K562 (cell line): ENCODE data around the gene CDKN2C. TPM values are rescaled to one million over a fixed set of nuclear protein-coding genes. Genes with fewer than 3 reads are reported as not detected.

ENCODE experiments used
- BHLHE40 ChIP-seq: IDR thresholded peaks from 2 replicates; pipeline ENCODE4 v1.6.1; 2011; ENCODE audit warnings: low read length, improper control_type of control experiment
- DEAF1 ChIP-seq: fragments of 450-650 bp; formaldehyde crosslinking; IDR thresholded peaks from 2 replicates; pipeline ENCODE4 v1.4.0; 2020; ENCODE audit warnings: mild to moderate bottlenecking, moderate library complexity
- FOXA1 ChIP-seq: fragments of 450-650 bp; IDR thresholded peaks from 2 replicates; pipeline ENCODE4 v1.6.1; 2016; ENCODE audit warnings: mild to moderate bottlenecking, borderline replicate concordance
- FOXO4 ChIP-seq: fragments of 450-650 bp; formaldehyde crosslinking; IDR thresholded peaks from 2 replicates; pipeline ENCODE4 v1.4.0; 2020; ENCODE audit warnings: mild to moderate bottlenecking, moderate library complexity
- GABPB1 ChIP-seq: sonication (generic); formaldehyde crosslinking; IDR thresholded peaks from 2 replicates; pipeline ENCODE4 v1.8.0; 2022; ENCODE audit warnings: mild to moderate bottlenecking, missing genetic modification reagents
- HNRNPL ChIP-seq: fragments of 200-400 bp; formaldehyde crosslinking; IDR thresholded peaks from 2 replicates; pipeline ENCODE4 v1.6.1; 2017; ENCODE audit warnings: low read depth, mild to moderate bottlenecking, low read length
- ILK ChIP-seq: fragments of 450-650 bp; IDR thresholded peaks from 2 replicates; pipeline ENCODE4 v1.6.1; 2016; ENCODE audit warnings: missing genetic modification characterization, low read depth, mild to moderate bottlenecking, missing compliant biosample characterization, moderate library complexity, borderline replicate concordance
- KDM5B ChIP-seq: fragments of 200-600 bp; sonication (generic); IDR thresholded peaks from 2 replicates; pipeline ENCODE4 v1.6.1; 2012; ENCODE audit warnings: low read depth, mild to moderate bottlenecking, moderate library complexity, low read length, control low read depth, inconsistent platforms; ENCODE audit not compliant: insufficient replicate concordance
- MCM2 ChIP-seq: fragments of 450-650 bp; IDR thresholded peaks from 2 replicates; pipeline ENCODE4 v1.6.1; 2017; ENCODE audit warnings: low read depth, mild to moderate bottlenecking
- MCM3 ChIP-seq: fragments of 450-650 bp; IDR thresholded peaks from 2 replicates; pipeline ENCODE4 v1.6.1; 2016
- MTA1 ChIP-seq: fragments of 450-650 bp; IDR thresholded peaks from 2 replicates; pipeline ENCODE4 v1.6.1; 2017; ENCODE audit warnings: borderline replicate concordance
- MXD1 ChIP-seq: fragments of 250-450 bp; sonication (Bioruptor Pico); IDR thresholded peaks from 2 replicates; pipeline ENCODE4 v1.8.0; 2021; ENCODE audit warnings: borderline replicate concordance, mild to moderate bottlenecking, moderate library complexity; ENCODE audit not compliant: poor library complexity, severe bottlenecking
- NFE2L1 ChIP-seq: fragments of 450-650 bp; IDR thresholded peaks from 2 replicates; pipeline ENCODE4 v1.6.1; 2016; ENCODE audit warnings: missing genetic modification characterization, low read depth, mild to moderate bottlenecking, missing compliant biosample characterization, moderate library complexity, borderline replicate concordance
- NFIC ChIP-seq: fragments of 450-650 bp; IDR thresholded peaks from 2 replicates; pipeline ENCODE4 v1.6.1; 2017; ENCODE audit warnings: mild to moderate bottlenecking, inconsistent platforms
- NR4A1 ChIP-seq, 2 experiments: fragments of 250-450 bp in 1 of 2; fragments of 450-650 bp in 1 of 2; sonication (Bioruptor Pico) in 1 of 2; IDR thresholded peaks; 2 replicates each; pipeline versions ENCODE4 v1.4.0 to v1.6.1; 2016 to 2020; ENCODE audit warnings: mild to moderate bottlenecking in 2 of 2, missing compliant biosample characterization in 1 of 2, missing genetic modification characterization in 1 of 2, moderate library complexity in 1 of 2
- RFX5 ChIP-seq: IDR thresholded peaks from 2 replicates; pipeline ENCODE4 v1.6.1; 2011; ENCODE audit warnings: low read depth, mild to moderate bottlenecking, improper control_type of control experiment, low read length
- SETDB1 ChIP-seq: IDR thresholded peaks from one replicate; pipeline ENCODE4 v1.6.1; 2012; ENCODE audit warnings: low read length, control low read depth, inconsistent platforms
- SREBF2 ChIP-seq: sonication (generic); formaldehyde crosslinking; IDR thresholded peaks from 2 replicates; pipeline ENCODE4 v1.4.0; 2020; ENCODE audit warnings: mild to moderate bottlenecking, missing genetic modification reagents
- TOE1 ChIP-seq, 2 experiments: fragments of 450-650 bp in 1 of 2; sonication (generic) in 1 of 2; formaldehyde crosslinking in 1 of 2; IDR thresholded peaks; 2 replicates each; pipeline versions ENCODE4 v1.7.1 to v1.8.0; 2016 to 2022; ENCODE audit warnings: borderline replicate concordance in 2 of 2, mild to moderate bottlenecking in 2 of 2, antibody characterized with exemption in 1 of 2, inconsistent platforms in 1 of 2, low read depth in 1 of 2, missing genetic modification reagents in 1 of 2, moderate library complexity in 1 of 2
- ZBTB1 ChIP-seq: sonication (generic); formaldehyde crosslinking; IDR thresholded peaks from 2 replicates; pipeline ENCODE4 v1.8.1; 2023; ENCODE audit warnings: missing genetic modification reagents, low read depth, mild to moderate bottlenecking, borderline replicate concordance
- ZBTB17 ChIP-seq: fragments of 450-650 bp; formaldehyde crosslinking; IDR thresholded peaks from 2 replicates; pipeline ENCODE4 v1.4.0; 2020; ENCODE audit warnings: mild to moderate bottlenecking
- ZEB2 ChIP-seq: fragments of 450-650 bp; IDR thresholded peaks from 2 replicates; pipeline ENCODE4 v1.6.1; 2016
- ZNF717 ChIP-seq: fragments of 250-450 bp; sonication (Bioruptor Pico); IDR thresholded peaks from 2 replicates; pipeline ENCODE4 v1.5.0; 2021
- ZNF780A ChIP-seq: fragments of 250-450 bp; sonication (Bioruptor Pico); IDR thresholded peaks from 2 replicates; pipeline ENCODE4 v1.5.0; 2021; ENCODE audit warnings: mild to moderate bottlenecking
- polyA plus RNA-seq, 8 experiments: library from polyadenylated mRNA; depleted of rRNA in 4 of 8; stranded (reverse) in 5 of 8; unstranded in 3 of 8; fragments of >200 nt; fragmentation: Nextera tagmentation in 2 of 8; fragmentation: Illumina TruSeq in 1 of 8; extraction: Ambion mirVana in 2 of 8; extraction: Trizol in 1 of 8; gene quantifications; 2 replicates each; pipeline versions ENCODE4 v1.2.1 to v1.2.3, GENCODE V29; 2011 to 2014; ENCODE audit warnings: inconsistent platforms in 1 of 8, missing spikeins in 1 of 8
- total RNA-seq, 7 experiments: library from RNA; depleted of rRNA in 6 of 7; stranded (reverse); fragments of >200 nt in 6 of 7; fragmentation: Illumina TruSeq in 2 of 7; extraction: Trizol in 2 of 7; gene quantifications; 2 replicates each; pipeline versions ENCODE4 v1.2.1 to v1.2.3, GENCODE V29; 2011 to 2021; ENCODE audit warnings: low replicate concordance in 1 of 7

The CDKN2C gene
- total and polyA plus RNA-seq, 9 of the 15 experiments (the other 6 are each of a cell fraction or from before 2014, with no cell fraction given): 11.9 to 74.3 (median 45.9) TPM

GRCh38 chr1:50959913-50960844 lies 9.9 kb upstream of the CDKN2C start, which contains the start of gene FAF1 (continued):
- no peak for TF ChIP-seq NR4A1 (CRISPR knock-in tag; IDR thresholded peaks at IDR 0.05)
- TF ChIP-seq NR4A1 (tag; IDR thresholded peaks at IDR 0.05): no peak
- peak; percentile 85; the same call in 1 of the 2 replicates for TF ChIP-seq GABPB1 (CRISPR knock-in tag)
- peak; percentile 15; the same call in 1 of the 2 replicates for TF ChIP-seq NFIC
- no peak for TF ChIP-seq NFE2L1 (tag)
- no peak for TF ChIP-seq FOXO4 (CRISPR knock-in tag)
- TF ChIP-seq MTA1: peak; percentile 98
- TF ChIP-seq ILK: no peak
- TF ChIP-seq MCM2: no peak
- no peak for TF ChIP-seq FOXA1
- peak; percentile 51; the same call in 1 of the 2 replicates for TF ChIP-seq HNRNPL
- TF ChIP-seq DEAF1 (CRISPR knock-in tag): no peak
- peak; percentile 93 for TF ChIP-seq SETDB1
- TF ChIP-seq TOE1 (IDR thresholded peaks at IDR 0.05; ENCODE audit: borderline replicate concordance): peak; percentile 95
- no peak for TF ChIP-seq TOE1 (CRISPR knock-in tag; IDR thresholded peaks at IDR 0.05; ENCODE audit: borderline replicate concordance, low read depth)
- 0 out of 2 replicates have a peak, but pooled peaks have one; percentile 29 for TF ChIP-seq ZBTB17 (CRISPR knock-in tag)
- TF ChIP-seq SREBF2: no peak
- no peak for TF ChIP-seq ZNF717
- 0 out of 2 replicates have a peak, but pooled peaks have one; percentile 40 for TF ChIP-seq RFX5
- no peak for TF ChIP-seq ZEB2
- no peak for TF ChIP-seq ZNF780A (CRISPR knock-in tag)
- no peak; the same call in 1 of the 2 replicates for TF ChIP-seq ZBTB1
- TF ChIP-seq MCM3: no peak
- peak; percentile 96 for TF ChIP-seq KDM5B
- peak; percentile 88 for TF ChIP-seq MXD1 (CRISPR knock-in tag)
- peak; percentile 97 for TF ChIP-seq BHLHE40
